Measurements from ENCODE around the gene RWDD2A. TPM values are rescaled to one million over a fixed set of nuclear protein-coding genes. Genes with fewer than 3 reads are reported as not detected.

RWDD2A gene
- total and polyA plus RNA-seq, 2 of the 8 experiments (the other 6 are each of a cell fraction or from before 2014, with no cell fraction given) = 2.1 to 3.6 TPM

GRCh38 chr6:83169511-83169910 lies 23.6 kb upstream of the RWDD2A start (continued):
- no peak for TF ChIP-seq RNF2 (IDR thresholded peaks at IDR 0.05; ENCODE audit: borderline replicate concordance, low read depth, low read length, missing control alignments, poor library complexity, severe bottlenecking)

All from H1 (cell line).